Islet precursor cell (in vitro differentiated cells): ENCODE results near the gene GPRC5B.

Experiments
- DNase-seq: peaks from one replicate; pipeline ENCODE4 v3.0.0-alpha.2; 2018

GPRC5B gene

GRCh38 chr16:19809121-19809635, 75.5 kb downstream of the GPRC5B start:
- DNase-seq = peak; percentile 54

- DNase-seq = peak; percentile 29
These were observed 76.5 kb downstream of the GPRC5B start for GRCh38 chr16:19808061-19808641.
